Activated naive CD4-positive, alpha-beta T cell treated with Interleukin-2 at 50 U/mL for 16 hours (primary cell): ENCODE results near the gene STX1A.
"Not testable (repeated sequence)": the region's sequence is repeated elsewhere in the genome, so short reads cannot be mapped to it uniquely, and the experiment has no call there.

Source experiments
- DNase-seq: peaks from one replicate; pipeline ENCODE4 v3.0.0-alpha.2; 2020

The STX1A gene

DNA sequence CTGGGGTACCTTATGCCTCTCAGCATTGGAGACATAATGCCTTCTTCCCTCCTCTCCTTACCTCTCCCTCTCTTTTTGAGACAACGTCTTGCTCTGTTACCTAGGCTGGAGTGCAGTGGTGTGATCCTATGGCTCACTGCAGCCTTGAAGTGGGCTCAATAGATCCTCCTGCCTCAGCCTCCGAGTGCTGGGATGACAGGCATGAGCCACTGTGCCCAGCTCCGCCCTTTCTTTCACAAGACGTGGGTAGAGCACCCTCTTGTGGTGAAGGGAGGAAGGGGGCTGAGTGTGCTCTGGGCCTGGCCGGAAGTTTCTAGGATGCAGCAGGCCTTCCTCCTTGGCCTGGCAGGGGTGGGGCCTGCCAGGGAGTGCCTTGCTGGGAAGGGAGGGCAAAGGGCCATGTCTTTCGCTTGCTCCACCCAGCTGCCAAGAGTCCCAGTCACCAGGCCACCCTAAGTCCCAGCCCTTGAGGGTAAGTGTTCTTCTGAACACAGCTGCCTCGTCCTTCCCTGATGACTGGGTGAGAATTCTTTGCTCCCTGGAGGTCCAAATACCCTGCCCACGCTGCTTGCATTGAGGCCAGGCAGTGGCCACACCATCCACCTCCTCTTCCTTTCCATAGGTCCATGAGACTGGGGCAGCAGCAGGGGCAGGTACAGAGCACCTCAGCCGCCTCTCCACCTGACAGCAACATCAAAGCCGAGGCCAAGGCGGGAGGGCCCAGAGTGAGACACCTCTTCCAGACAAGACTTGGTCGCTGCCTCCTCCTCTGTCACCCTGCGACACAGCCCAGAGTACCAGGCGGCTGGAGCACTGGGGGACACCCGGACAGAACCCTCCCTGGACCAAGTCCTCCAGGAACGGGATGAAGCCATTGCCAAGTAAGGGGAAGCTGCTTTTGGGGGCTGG is 15.4 kb upstream of the STX1A start:
- peak; percentile 84 for DNase-seq

DNA sequence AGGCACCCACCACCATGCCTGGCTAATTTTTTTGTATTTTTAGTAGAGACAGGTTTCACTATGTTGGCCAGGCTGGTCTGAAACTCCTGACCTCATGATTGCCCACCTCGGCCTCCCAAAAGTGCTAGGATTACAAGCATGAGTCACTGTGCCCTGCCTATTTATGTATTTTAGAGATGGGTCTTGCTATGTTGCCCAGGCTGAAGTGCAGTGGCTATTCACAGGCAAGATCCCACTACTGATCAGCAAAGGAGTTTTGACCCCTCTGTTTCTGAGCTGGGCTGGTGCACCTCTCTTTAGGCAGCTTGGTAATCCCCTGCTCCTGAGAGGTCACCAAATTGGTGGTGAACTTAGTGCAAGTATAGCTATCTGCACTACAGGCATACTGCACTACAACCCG is 12.9 kb upstream of the STX1A start:
- DNase-seq: no peak

GRCh38 chr7:73730485-73730884 is 11.0 kb upstream of the STX1A start:
- no peak for DNase-seq

DNA sequence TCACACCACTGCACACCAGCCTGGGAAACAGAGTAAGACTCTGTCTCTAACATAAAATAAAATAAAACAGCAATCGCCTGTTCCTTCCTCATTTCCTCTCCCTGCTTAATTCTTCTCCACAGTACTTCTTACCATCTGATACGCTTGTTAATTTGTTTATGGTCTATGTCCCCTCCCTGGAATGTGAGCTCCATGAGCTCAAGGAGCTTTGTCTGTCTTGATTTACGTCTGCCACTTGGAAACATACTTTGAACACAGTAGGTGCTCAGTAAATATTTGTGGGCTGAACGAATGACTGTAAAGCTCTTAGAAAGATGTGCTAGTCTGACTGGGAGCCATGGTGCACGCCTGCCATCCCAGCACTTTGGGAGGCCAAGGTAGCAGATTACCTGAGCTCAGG is 9.1 kb upstream of the STX1A start:
- no peak for DNase-seq

- DNase-seq: no peak
Observed at GRCh38 chr7:73727952-73728351, 8.5 kb upstream of the STX1A start.

DNA sequence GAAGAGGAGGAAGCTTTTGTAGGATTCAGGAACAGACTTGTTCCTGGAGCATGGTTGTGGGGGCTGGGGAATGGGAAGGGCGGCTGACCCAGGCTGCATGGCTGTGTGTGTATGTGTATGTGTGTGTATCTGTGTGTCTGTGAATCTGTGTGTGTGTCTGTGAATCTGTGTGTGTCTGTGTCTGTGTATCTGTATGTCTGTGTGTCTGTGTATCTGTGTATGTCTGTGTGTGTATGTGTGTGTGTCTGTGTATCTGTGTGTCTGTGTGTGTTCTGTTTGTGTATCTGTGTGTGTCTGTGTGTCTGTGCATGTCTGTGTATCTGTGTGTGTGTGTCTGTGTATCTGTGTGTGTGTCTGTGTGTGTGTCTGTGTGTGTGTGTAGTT is 6.6 kb upstream of the STX1A start:
- DNase-seq: no peak

- no peak for DNase-seq
Observed at GRCh38 chr7:73723813-73724212, 4.3 kb upstream of the STX1A start.

- no peak for DNase-seq
Observed at GRCh38 chr7:73722785-73723184, 3.3 kb upstream of the STX1A start.

DNA sequence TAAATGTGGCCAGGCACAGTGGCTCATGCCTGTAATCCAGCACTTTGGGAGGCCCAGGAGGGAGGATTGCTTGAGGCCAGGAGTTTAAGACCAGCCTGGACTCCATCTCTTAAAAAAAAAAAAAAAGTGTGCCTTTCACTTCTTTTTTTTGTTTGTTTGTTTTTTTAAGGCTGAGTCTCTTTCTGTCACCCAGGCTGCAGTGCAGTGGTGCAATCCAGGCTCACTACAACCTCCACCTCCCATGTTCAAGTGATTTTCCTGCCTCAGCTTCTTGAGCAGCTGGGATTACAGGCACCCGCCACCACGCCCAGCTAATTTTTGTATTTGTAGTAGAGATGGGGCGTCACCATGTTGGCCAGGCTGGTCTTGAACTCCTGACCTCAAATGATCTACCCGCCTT is 2.7 kb upstream of the STX1A start:
- not testable (repeated sequence) for DNase-seq

GRCh38 chr7:73721377-73721817 is 1.9 kb upstream of the STX1A start:
- DNase-seq: no peak

DNA sequence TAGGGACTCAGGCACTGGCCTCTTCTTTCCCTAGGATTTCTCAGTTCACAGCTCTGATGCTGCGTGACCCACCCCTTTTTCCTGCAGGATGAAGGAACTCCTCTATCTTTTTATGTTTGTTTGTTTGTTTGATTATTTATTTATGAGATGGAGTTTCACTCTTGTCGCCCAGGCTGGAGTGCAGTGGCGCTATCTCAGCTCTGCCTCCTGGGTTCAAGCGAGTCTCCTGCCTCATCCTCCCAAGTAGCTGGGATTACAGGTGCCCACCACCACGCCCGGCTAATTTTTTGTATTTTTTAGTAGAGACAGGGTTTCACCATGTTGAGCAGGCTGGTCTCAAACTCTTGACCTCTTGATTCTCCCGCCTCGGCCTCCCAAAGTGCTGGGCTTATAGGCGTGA is 974 bp upstream of the STX1A start:
- DNase-seq: not testable (repeated sequence)

DNA sequence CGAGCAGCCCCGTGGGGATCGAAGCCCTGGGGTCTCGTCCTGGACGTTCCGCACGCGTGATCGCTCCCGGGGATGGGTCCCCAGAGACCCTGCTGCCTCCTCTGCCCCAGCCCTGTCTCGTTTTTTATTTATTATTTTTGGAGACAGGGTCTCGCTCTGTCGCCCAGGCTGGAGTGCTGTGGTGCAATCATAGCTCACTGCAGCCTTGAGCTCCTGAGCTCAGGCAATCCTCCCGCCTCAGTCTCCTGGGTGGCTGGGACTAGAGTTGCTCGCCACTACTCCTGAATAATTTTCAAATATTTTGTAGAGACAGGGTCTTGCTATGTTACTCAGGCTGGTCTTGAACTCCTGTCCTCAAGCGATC is 319 bp upstream of the STX1A start:
- no peak for DNase-seq

DNA sequence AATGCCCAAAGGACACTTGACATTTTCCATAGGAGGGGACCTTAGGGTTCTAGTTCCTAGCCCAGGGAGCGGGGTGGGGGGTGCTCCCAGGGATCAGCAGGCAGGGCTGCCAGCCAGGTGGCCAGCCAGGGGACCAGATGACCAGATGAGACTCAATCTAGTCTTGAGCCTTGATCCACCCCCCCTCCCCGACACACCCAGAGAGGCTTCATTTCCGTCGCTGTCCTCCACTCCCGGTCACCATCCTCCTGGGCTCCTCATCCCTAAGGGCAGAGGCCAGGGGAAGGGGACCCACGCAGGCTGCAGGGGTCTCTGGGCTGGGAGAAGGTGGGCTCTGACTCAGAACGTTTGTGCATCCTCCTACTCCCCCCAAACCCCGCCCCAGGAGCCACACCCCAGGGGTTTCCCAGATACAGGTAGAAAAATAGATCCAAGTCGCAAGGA is 1.0 kb downstream of the STX1A start:
- peak; percentile 45 for DNase-seq

- peak; percentile 83 for DNase-seq
Observed at GRCh38 chr7:73717991-73718405, 1.5 kb downstream of the STX1A start.

DNA sequence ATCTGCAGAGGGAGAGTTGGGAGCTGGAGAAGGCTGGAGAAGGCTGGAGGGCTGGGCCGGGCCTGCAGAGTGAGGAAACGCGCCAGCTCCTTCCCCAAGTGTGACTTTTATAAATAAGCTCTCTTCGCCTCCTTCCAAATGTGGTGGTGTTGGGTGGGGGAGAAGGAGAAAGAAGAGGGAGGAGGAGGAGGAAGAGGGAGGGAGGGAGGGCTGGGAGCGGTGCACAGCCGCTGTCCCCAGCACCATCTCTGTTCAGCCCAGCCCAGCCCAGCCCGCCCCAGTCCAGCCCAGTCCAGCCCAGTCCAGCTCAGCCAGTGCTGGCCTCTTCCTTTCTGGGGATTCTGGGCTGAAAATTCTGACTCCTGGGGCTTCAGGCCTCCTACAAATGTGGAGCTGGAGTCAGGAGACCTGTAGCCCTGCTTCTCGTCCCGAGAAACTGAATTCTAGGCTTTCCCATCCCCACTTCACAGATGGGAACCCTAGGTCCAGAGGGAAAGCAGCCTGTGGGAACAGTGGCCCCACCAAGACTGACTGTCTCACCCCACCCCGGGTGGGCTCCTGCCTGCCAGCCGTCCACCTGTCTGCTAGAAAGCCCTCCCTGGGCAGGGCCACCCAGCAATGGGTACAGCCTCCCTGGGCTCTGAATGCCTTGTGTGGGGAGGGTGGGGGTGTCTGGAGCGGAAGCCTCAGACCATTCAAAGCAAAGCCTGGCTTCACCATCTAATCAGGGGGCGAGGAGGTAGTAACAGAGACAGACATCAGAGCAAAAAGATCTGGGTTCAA is 2.3 kb downstream of the STX1A start:
- no peak for DNase-seq

GRCh38 chr7:73716318-73716890 is 3.1 kb downstream of the STX1A start:
- no peak for DNase-seq

- DNase-seq: peak; percentile 58
Observed at GRCh38 chr7:73715648-73716317, 3.7 kb downstream of the STX1A start.

GRCh38 chr7:73713319-73713718 is 6.2 kb downstream of the STX1A start:
- not testable (repeated sequence) for DNase-seq

- no peak for DNase-seq
Observed at GRCh38 chr7:73712773-73713172, 6.7 kb downstream of the STX1A start.

DNA sequence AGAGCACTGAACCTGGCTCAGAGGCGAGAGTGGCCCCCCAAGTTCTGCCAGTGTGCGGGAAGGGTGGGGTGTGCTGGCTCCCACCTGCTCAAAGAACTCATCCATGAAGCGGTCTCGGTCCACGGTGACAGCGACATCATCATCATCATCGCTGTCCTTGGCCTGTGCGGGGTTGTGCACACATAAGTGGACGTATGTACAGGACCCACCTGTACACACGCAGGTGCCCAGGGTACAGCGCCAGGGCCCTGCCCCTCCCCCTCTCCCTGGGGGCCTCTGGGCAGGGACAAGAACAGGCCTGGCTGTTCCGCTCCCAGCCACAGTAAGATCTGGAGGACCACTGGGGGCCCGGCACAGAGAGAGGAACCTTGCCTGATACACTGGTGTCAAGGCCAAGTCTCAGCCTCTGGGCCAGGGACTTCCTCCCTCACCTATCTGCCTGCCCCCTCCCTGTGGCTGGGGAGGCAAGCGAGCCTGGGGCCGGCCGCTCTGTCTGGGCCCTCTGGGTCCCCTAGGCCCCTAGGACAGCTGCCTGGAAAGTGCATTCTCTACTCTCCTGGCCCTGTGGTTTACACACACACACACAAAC is 10.4 kb downstream of the STX1A start:
- DNase-seq: no peak

DNA sequence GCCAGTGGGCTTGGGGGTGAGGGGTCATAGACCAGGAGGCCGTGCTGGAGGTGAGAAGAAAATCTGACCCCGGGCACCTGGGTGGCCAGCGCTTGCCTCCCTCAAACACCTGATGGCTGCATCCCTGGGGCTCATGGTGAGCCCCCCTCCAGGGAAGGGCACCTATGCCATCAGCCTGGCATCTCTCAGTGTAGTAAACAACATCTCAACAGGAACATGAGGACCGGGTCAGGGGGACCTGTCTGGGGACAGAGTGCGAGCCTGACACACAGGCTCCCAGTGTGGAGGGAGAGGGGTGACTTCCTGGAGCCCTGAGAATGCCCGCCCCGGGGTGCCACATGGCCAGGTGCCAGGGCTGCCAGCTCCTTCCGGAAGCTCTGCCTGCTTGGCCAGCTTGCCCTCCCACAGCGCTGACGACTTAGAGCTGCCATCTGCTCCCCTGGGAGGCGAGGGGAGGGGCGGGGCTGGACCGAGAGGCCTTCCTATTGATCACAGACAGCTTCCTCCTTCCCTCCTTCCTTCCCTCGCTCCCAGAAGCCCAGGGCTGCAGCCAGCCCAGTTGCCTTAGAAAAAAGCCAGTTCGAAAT is 12.3 kb downstream of the STX1A start:
- no peak for DNase-seq
